HepG2 (cell line): ENCODE results near the gene CDX2. TPM values are rescaled to one million over a fixed set of nuclear protein-coding genes. Genes with fewer than 3 reads are reported as not detected.

ENCODE experiments used
- CEBPZ ChIP-seq: IDR thresholded peaks from 2 replicates; pipeline ENCODE4 v1.6.1; 2012; ENCODE audit warnings: low read length, improper control_type of control experiment
- CHD2 ChIP-seq: IDR thresholded peaks from 2 replicates; pipeline ENCODE4 v1.6.1; 2011; ENCODE audit warnings: low read depth, low read length, improper control_type of control experiment
- FOXK1 ChIP-seq: sonication (generic); formaldehyde crosslinking; IDR thresholded peaks from 2 replicates; pipeline ENCODE4 v1.4.0; 2020; ENCODE audit warnings: low read depth, missing genetic modification reagents, borderline replicate concordance
- MEIS1 ChIP-seq: sonication (generic); formaldehyde crosslinking; IDR thresholded peaks from 2 replicates; pipeline ENCODE4 v1.9.0; 2021; ENCODE audit warnings: mild to moderate bottlenecking, missing genetic modification reagents, moderate library complexity, borderline replicate concordance
- RFXANK ChIP-seq: IDR thresholded peaks from 2 replicates; pipeline ENCODE4 v1.6.1; 2016
- WIZ ChIP-seq: sonication (generic); formaldehyde crosslinking; IDR thresholded peaks from 2 replicates; pipeline ENCODE4 v1.5.1; 2020; ENCODE audit warnings: mild to moderate bottlenecking, missing genetic modification reagents
- ZBTB33 ChIP-seq: sonication (generic); formaldehyde crosslinking; IDR thresholded peaks from 2 replicates; pipeline ENCODE4 v1.4.0; 2020; ENCODE audit warnings: missing genetic modification reagents
- ZNF101 ChIP-seq: sonication (generic); formaldehyde crosslinking; IDR thresholded peaks from 2 replicates; pipeline ENCODE4 v1.4.0; 2020; ENCODE audit warnings: mild to moderate bottlenecking, low read depth, missing genetic modification reagents, borderline replicate concordance
- ZNF367 ChIP-seq: sonication (generic); formaldehyde crosslinking; IDR thresholded peaks from 2 replicates; pipeline ENCODE4 v1.4.0; 2020; ENCODE audit warnings: missing genetic modification reagents, borderline replicate concordance
- ZNF383 ChIP-seq: sonication (generic); formaldehyde crosslinking; IDR thresholded peaks from 2 replicates; pipeline ENCODE4 v1.4.0; 2020; ENCODE audit warnings: missing genetic modification reagents, mild to moderate bottlenecking, borderline replicate concordance
- polyA plus RNA-seq, 8 experiments: library from polyadenylated mRNA; depleted of rRNA in 3 of 8; stranded (reverse) in 7 of 8; unstranded in 1 of 8; fragments of >200 nt; fragmentation: Illumina TruSeq in 4 of 8; extraction: Trizol in 4 of 8; gene quantifications; 2 replicates each; pipeline versions ENCODE4 v1.2.1 to v1.2.3, GENCODE V29; 2011 to 2016; ENCODE audit warnings: low read depth in 4 of 8, missing spikeins in 1 of 8, mixed read lengths in 1 of 8; ENCODE audit not compliant: insufficient read depth in 1 of 8
- total RNA-seq, 5 experiments: library from RNA; depleted of rRNA; stranded (reverse); fragments of >200 nt; fragmentation: Illumina TruSeq; extraction: Trizol; gene quantifications; 2 replicates each; pipeline ENCODE4 v1.2.3, GENCODE V29; 2016; ENCODE audit warnings: low read depth in 1 of 5

Gene CDX2
- total and polyA plus RNA-seq, 2 of the 13 experiments (the other 11 are each of a cell fraction or from before 2014, with no cell fraction given), result 0.04 TPM; not detected in 1

GRCh38 chr13:27980280-27980998 is 11.3 kb upstream of the CDX2 start (continued):
- no peak for TF ChIP-seq CEBPZ
- TF ChIP-seq ZNF383, result no peak
- TF ChIP-seq WIZ (CRISPR knock-in tag), result no peak
- no peak for TF ChIP-seq ZNF367 (CRISPR knock-in tag)
- TF ChIP-seq MEIS1, result no peak
- peak; percentile 69 for TF ChIP-seq CHD2
- no peak for TF ChIP-seq ZBTB33 (CRISPR knock-in tag)
- no peak for TF ChIP-seq RFXANK (CRISPR knock-in tag)
- TF ChIP-seq FOXK1 (CRISPR knock-in tag), result no peak
- TF ChIP-seq ZNF101 (CRISPR knock-in tag), result no peak
